Keratinocyte (primary cell): ENCODE results near the gene FAM114A1. TPM values are rescaled to one million over a fixed set of nuclear protein-coding genes. Genes with fewer than 3 reads are reported as not detected.

ENCODE experiments used
- DNase-seq: peaks from one replicate; pipeline ENCODE4 v3.0.0-alpha.2; 2011; ENCODE audit warnings: low read depth, missing footprints, low spot score
- FAIRE-seq: peaks from 2 replicates; lab custom pipeline; 2011; peaks lifted over from hg19 to GRCh38; lab: Jason Lieb, UNC
- H2AFZ ChIP-seq: 2 replicates; pipeline ENCODE4 v1.6.0; 2012; ENCODE audit warnings: low read length, control low read depth, inconsistent platforms; ENCODE audit not compliant: control insufficient read depth
- H3K27ac ChIP-seq: 2 replicates; pipeline ENCODE4 v1.5.1; 2011; ENCODE audit warnings: low read length; ENCODE audit not compliant: control insufficient read depth, insufficient read depth
- H3K27me3 ChIP-seq: 3 replicates; pipeline ENCODE4 v1.6.0; 2011; ENCODE audit warnings: low read length; ENCODE audit not compliant: control insufficient read depth, insufficient read depth; ENCODE audit errors: extremely low read depth
- H3K36me3 ChIP-seq, 2 experiments: 2 replicates in 1 of 2; 3 replicates in 1 of 2; pipeline ENCODE4 v1.5.1; 2011; ENCODE audit warnings: low read length in 2 of 2, mild to moderate bottlenecking in 1 of 2; ENCODE audit not compliant: control insufficient read depth in 2 of 2, insufficient read depth in 2 of 2; ENCODE audit errors: extremely low read depth in 1 of 2
- H3K4me1 ChIP-seq: 3 replicates; pipeline ENCODE4 v1.5.1; 2011; ENCODE audit warnings: low read length; ENCODE audit not compliant: control insufficient read depth, insufficient read depth; ENCODE audit errors: extremely low read depth
- H3K4me2 ChIP-seq: 3 replicates; pipeline ENCODE4 v1.6.0; 2011; ENCODE audit warnings: low read depth, low read length; ENCODE audit not compliant: control insufficient read depth, insufficient read depth; ENCODE audit errors: extremely low read depth
- H3K4me3 ChIP-seq, 3 experiments: fragments of 200-600 bp in 1 of 3; sonication (generic) in 1 of 3; 2 replicates in 2 of 3; 3 replicates in 1 of 3; pipeline ENCODE4 v1.5.1; 2011 to 2016; ENCODE audit warnings: low read length in 3 of 3, mild to moderate bottlenecking in 3 of 3, control low read depth in 2 of 3, inconsistent platforms in 1 of 3, low read depth in 1 of 3, mixed read lengths in 1 of 3, mixed run types in 1 of 3, moderate library complexity in 1 of 3; ENCODE audit not compliant: control insufficient read depth in 2 of 3, insufficient read depth in 2 of 3; ENCODE audit errors: extremely low read depth in 1 of 3
- H3K79me2 ChIP-seq: 2 replicates; pipeline ENCODE4 v1.6.0; 2012; ENCODE audit warnings: low read length; ENCODE audit not compliant: control insufficient read depth, insufficient read depth
- H3K9ac ChIP-seq: 3 replicates; pipeline ENCODE4 v1.6.0; 2011; ENCODE audit warnings: low read length; ENCODE audit not compliant: control insufficient read depth, insufficient read depth; ENCODE audit errors: extremely low read depth
- H3K9me1 ChIP-seq: 3 replicates; pipeline ENCODE4 v1.6.0; 2011; ENCODE audit warnings: low read length; ENCODE audit not compliant: control insufficient read depth, insufficient read depth; ENCODE audit errors: extremely low read depth
- H3K9me3 ChIP-seq: 2 replicates; pipeline ENCODE4 v1.5.1; 2012; ENCODE audit warnings: low read depth, low read length; ENCODE audit not compliant: control insufficient read depth
- H4K20me1 ChIP-seq: 3 replicates; pipeline ENCODE4 v1.6.0; 2011; ENCODE audit warnings: low read length; ENCODE audit not compliant: control insufficient read depth, insufficient read depth; ENCODE audit errors: extremely low read depth
- EZH2 ChIP-seq: IDR thresholded peaks from one replicate; pipeline ENCODE4 v1.6.1; 2012; ENCODE audit warnings: inconsistent platforms, mild to moderate bottlenecking, low read length, moderate library complexity
- dilution Hi-C: fragments of 300-500 bp; cut with MboI; formaldehyde crosslinking; loops from one replicate; pipeline ENCODE4 v1.7.0; 2020; ENCODE audit warnings: low sequenced_read_pairs; ENCODE audit not compliant: extremely low pct_ligation_motif_present
- polyA plus RNA-seq, 5 experiments: library from polyadenylated mRNA; depleted of rRNA in 3 of 5; stranded (reverse) in 3 of 5; stranded (forward) in 1 of 5; unstranded in 1 of 5; fragments of >200 nt; gene quantifications; 1 replicate in 1 of 5; 2 replicates in 3 of 5; 3 replicates in 1 of 5; pipeline versions ENCODE4 v1.2.1 to v1.2.3, GENCODE V29; 2011 to 2012; ENCODE audit warnings: missing spikeins in 2 of 5, low read depth in 1 of 5, low replicate concordance in 1 of 5
- TF ChIP-seq, protein P1 (sequence below), 3 experiments: IDR thresholded peaks in 1 of 3; conservative IDR thresholded peaks in 1 of 3; optimal IDR thresholded peaks in 1 of 3; 2 replicates in 2 of 3; 3 replicates in 1 of 3; pipeline versions ENCODE3 to v1.5.1; 2011; ENCODE audit warnings: low read length in 3 of 3, mild to moderate bottlenecking in 3 of 3, moderate library complexity in 2 of 3, control low read depth in 1 of 3, inconsistent platforms in 1 of 3; ENCODE audit not compliant: insufficient read depth in 2 of 3; ENCODE audit errors: extremely low read depth in 1 of 3

The FAM114A1 gene
- polyA plus RNA-seq, 1 donor (not counting 4 experiments of a cell fraction or from before 2014, with no cell fraction given), result 47.2 TPM

DNA sequence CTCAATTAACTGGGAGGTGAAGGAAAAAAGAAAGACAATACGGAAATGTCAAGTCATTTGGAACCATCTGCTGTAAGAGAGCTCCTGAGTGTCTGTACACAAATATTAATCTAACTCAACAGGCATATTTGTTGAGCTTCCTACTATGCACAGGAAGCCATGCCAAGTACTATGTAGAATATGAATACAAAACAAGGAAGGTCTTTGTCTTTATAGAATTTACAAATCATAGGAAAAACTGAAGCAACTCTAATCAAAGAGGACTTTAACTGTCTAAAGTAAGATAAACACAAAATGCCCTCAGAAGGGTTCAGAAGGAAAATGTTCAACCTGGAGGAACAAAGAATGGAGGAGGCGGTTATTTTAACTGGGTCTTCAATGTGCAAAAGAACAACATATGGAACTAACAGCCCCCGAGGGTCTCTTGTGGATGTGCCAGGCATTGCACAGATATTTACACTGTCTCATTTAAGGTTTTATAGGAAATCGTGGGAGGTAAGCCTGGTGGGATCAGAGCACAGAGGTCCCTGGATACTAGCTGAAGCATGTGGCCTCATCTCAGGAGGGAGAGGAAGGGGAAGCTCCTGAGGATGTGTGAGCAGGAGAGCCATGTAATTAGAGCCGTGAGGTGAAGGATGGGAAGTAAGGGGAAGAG, 5.8 kb downstream of the FAM114A1 start:
- H3K36me3 ChIP-seq, result peaks cover 4 to 11% of the 10 kb centered on the region in 2 experiments
- no peaks in the 10 kb centered on the region for H3K9me3 ChIP-seq
- no peak overlapping the region for H3K4me2 ChIP-seq
- dilution Hi-C loops, result no loop called here
- H3K4me3 ChIP-seq, result no peak overlapping the region
- H3K4me1 ChIP-seq, result peaks cover 5% of the 10 kb centered on the region
- TF ChIP-seq, protein P1, sequence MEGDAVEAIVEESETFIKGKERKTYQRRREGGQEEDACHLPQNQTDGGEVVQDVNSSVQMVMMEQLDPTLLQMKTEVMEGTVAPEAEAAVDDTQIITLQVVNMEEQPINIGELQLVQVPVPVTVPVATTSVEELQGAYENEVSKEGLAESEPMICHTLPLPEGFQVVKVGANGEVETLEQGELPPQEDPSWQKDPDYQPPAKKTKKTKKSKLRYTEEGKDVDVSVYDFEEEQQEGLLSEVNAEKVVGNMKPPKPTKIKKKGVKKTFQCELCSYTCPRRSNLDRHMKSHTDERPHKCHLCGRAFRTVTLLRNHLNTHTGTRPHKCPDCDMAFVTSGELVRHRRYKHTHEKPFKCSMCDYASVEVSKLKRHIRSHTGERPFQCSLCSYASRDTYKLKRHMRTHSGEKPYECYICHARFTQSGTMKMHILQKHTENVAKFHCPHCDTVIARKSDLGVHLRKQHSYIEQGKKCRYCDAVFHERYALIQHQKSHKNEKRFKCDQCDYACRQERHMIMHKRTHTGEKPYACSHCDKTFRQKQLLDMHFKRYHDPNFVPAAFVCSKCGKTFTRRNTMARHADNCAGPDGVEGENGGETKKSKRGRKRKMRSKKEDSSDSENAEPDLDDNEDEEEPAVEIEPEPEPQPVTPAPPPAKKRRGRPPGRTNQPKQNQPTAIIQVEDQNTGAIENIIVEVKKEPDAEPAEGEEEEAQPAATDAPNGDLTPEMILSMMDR (optimal IDR thresholded peaks at IDR 0.05 in 1 of 3, IDR thresholded peaks at IDR 0.05 in 1 of 3, conservative IDR thresholded peaks at IDR 0.05 in 1 of 3; ENCODE audit: extremely low read depth in 1 of 3, insufficient read depth in 2 of 3, low read length in 3 of 3), result no peak
- no peak for TF ChIP-seq EZH2
- no peaks in the 10 kb centered on the region for H4K20me1 ChIP-seq
- H2AFZ ChIP-seq, result no peak overlapping the region
- no peaks in the 10 kb centered on the region for H3K9me1 ChIP-seq
- H3K9ac ChIP-seq, result no peak overlapping the region
- H3K27ac ChIP-seq, result no peak overlapping the region
- H3K79me2 ChIP-seq, result peaks cover 16% of the 10 kb centered on the region
- DNase-seq (no peak), FAIRE-seq (no peak)
- no peaks in the 10 kb centered on the region for H3K27me3 ChIP-seq

DNA sequence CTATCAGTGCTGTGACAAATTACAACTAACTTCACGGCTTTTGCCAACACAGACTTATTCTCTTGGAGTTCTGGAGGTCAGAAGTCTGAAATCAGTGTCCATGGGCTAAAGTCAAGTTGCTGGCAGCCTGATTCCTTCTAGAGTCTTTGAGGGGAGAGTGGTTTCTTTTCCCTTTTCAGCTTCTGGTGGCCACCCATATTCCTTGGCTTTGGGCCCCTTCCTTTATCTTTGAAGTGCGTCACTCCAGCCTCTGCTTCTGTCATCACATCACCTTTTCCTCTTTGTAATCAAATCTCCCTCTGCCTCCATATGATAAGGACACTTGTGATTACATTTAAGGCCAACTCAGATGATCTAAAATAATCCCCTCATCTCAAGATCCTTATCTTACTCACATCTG, 9.0 kb downstream of the FAM114A1 start:
- no peaks in the 10 kb centered on the region for H3K9me3 ChIP-seq
- dilution Hi-C loops, result no loop called here
- no peak overlapping the region for H3K27ac ChIP-seq
- no peaks in the 10 kb centered on the region for H3K27me3 ChIP-seq
- H3K36me3 ChIP-seq, result peaks cover 4 to 8% of the 10 kb centered on the region in 2 experiments
- no peak overlapping the region for H3K4me2 ChIP-seq
- peaks cover 15% of the 10 kb centered on the region for H3K79me2 ChIP-seq
- H3K4me3 ChIP-seq, result no peak overlapping the region
- H3K9me1 ChIP-seq, result no peaks in the 10 kb centered on the region
- no peaks in the 10 kb centered on the region for H3K4me1 ChIP-seq
- TF ChIP-seq, protein P1 (optimal IDR thresholded peaks at IDR 0.05 in 1 of 3, IDR thresholded peaks at IDR 0.05 in 1 of 3, conservative IDR thresholded peaks at IDR 0.05 in 1 of 3; ENCODE audit: extremely low read depth in 1 of 3, insufficient read depth in 2 of 3, low read length in 3 of 3), result no peak
- no peak for TF ChIP-seq EZH2
- DNase-seq, result no peak
- H4K20me1 ChIP-seq, result no peaks in the 10 kb centered on the region
- no peak overlapping the region for H3K9ac ChIP-seq
- H2AFZ ChIP-seq, result no peak overlapping the region
- FAIRE-seq, result no peak
